IPS-15b (cell line): ENCODE measurements around the gene KLHDC3.

Experiments
- H3K27me3 ChIP-seq: one replicate; pipeline ENCODE4 v1.6.1; 2013; ENCODE audit warnings: low read length; ENCODE audit not compliant: control insufficient read depth, insufficient read depth
- H3K36me3 ChIP-seq: one replicate; pipeline ENCODE4 v1.6.1; 2013; ENCODE audit warnings: low read length; ENCODE audit not compliant: control insufficient read depth, insufficient read depth
- H3K4me1 ChIP-seq: one replicate; pipeline ENCODE4 v1.6.1; 2013; ENCODE audit warnings: mild to moderate bottlenecking, low read length; ENCODE audit not compliant: control insufficient read depth, insufficient read depth
- H3K4me3 ChIP-seq: one replicate; pipeline ENCODE4 v1.5.1; 2013; ENCODE audit warnings: low read depth, low read length
- H3K9ac ChIP-seq: one replicate; pipeline ENCODE4 v1.6.1; 2013; ENCODE audit warnings: low read depth, mild to moderate bottlenecking, low read length
- H3K9me3 ChIP-seq: one replicate; pipeline ENCODE4 v1.6.1; 2013; ENCODE audit warnings: mild to moderate bottlenecking, low read length; ENCODE audit not compliant: control insufficient read depth, insufficient read depth

KLHDC3 gene

DNA sequence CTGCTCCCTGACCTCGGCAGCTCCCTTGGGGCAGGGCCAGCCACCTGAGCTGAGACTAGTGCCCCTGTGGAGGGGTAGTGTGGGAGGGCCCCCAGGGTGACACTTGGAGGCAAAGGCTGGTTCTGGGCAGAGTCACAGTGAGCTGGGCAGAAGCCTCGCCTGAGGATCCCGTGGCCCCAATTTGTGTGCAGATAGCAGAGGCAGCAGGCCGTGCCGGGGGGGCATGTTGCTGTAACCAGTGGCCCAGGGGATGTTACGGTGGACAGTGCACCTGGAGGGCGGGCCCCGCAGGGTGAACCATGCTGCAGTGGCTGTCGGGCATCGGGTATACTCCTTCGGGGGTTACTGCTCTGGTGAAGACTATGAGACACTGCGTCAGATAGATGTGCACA, 2.9 kb downstream of the KLHDC3 start:
- Histone ChIP-seq H3K36me3 (peaks cover 23% of the 10 kb centered on the region), H3K27me3 (no peaks in the 10 kb centered on the region), H3K9ac (no peak overlapping the region), H3K9me3 (no peaks in the 10 kb centered on the region), H3K4me1 (peaks cover 11% of the 10 kb centered on the region), H3K4me3 (no peak overlapping the region)

GRCh38 chr6:43019152-43019551, 5.1 kb downstream of the KLHDC3 start:
- Histone ChIP-seq H3K4me1 (peaks cover 5% of the 10 kb centered on the region), H3K36me3 (peaks cover 23% of the 10 kb centered on the region), H3K4me3 (no peak overlapping the region), H3K9me3 (no peaks in the 10 kb centered on the region), H3K27me3 (no peaks in the 10 kb centered on the region), H3K9ac (no peak overlapping the region)

- Histone ChIP-seq H3K9ac (no peak overlapping the region), H3K36me3 (peaks cover 34% of the 10 kb centered on the region), H3K4me3 (no peak overlapping the region), H3K4me1 (peaks cover 2% of the 10 kb centered on the region), H3K9me3 (no peaks in the 10 kb centered on the region), H3K27me3 (no peaks in the 10 kb centered on the region)
These were observed 6.1 kb downstream of the KLHDC3 start for GRCh38 chr6:43020052-43020705.

GRCh38 chr6:43020847-43021246, 6.8 kb downstream of the KLHDC3 start:
- peaks cover 36% of the 10 kb centered on the region for H3K36me3 ChIP-seq
- H3K4me3 ChIP-seq = peak overlapping the region; percentile 100
- no peaks in the 10 kb centered on the region for H3K9me3 ChIP-seq
- H3K27me3 ChIP-seq = no peaks in the 10 kb centered on the region
- no peaks in the 10 kb centered on the region for H3K4me1 ChIP-seq
- peak overlapping the region; percentile 88 for H3K9ac ChIP-seq

DNA sequence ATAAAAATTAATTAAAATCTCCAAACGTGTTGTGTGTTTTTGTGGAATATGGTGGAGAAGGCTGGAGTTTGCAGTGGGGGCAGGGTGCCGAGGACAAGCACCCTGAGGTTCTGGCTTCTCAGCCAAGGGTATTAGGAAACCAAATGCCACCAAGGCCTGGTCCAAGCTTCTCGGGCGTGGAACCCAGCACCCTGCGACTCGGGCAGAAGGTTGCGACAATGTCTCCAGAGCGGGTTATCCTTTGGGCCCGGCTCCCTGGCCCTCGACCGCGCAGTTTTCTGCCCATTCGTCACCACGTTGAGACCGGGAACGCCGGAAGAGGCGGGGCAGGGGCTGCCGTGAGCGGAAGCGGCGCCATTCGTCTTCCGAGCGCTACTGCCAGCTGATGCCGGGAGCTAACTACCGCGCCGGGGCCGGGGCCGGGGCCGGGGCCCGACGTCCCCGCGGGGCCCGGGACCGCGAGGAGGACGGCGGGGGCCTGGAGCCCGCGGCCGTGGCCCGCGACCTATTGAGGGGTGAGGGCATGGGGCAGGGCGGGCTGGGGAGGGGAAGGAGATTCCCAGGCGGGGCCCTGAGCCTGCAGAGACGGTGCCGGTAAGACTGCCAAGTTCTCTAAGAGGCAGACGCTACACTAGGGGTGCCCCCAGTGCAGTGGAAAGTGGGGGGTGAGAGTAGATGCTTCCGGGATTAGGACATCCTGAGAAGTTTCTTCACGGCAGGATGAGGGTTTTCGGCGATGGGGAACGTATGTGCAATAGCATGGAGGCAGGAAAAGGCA, 7.4 kb downstream of the KLHDC3 start, which contains the start of gene RRP36:
RRP36 (plus strand) TSS at position 354 of the 778 bp plus-strand sequence; CDS start at position 386, 32 bp downstream.
- H3K9me3 ChIP-seq = no peaks in the 10 kb centered on the region
- H3K4me1 ChIP-seq = no peaks in the 10 kb centered on the region
- peak within 1 kb of the TSS; percentile 99 for H3K9ac ChIP-seq
- H3K4me3 ChIP-seq = peak within 1 kb of the TSS; percentile 100
- no peaks in the 10 kb centered on the region for H3K27me3 ChIP-seq
- H3K36me3 ChIP-seq = peaks cover 42% of the 10 kb centered on the region

- Histone ChIP-seq H3K9ac (no peak overlapping the region), H3K36me3 (peaks cover 43% of the 10 kb centered on the region), H3K9me3 (no peaks in the 10 kb centered on the region), H3K4me3 (no peak overlapping the region), H3K4me1 (no peaks in the 10 kb centered on the region), H3K27me3 (no peaks in the 10 kb centered on the region)
These were observed 10.4 kb downstream of the KLHDC3 start for GRCh38 chr6:43024436-43024835.

DNA sequence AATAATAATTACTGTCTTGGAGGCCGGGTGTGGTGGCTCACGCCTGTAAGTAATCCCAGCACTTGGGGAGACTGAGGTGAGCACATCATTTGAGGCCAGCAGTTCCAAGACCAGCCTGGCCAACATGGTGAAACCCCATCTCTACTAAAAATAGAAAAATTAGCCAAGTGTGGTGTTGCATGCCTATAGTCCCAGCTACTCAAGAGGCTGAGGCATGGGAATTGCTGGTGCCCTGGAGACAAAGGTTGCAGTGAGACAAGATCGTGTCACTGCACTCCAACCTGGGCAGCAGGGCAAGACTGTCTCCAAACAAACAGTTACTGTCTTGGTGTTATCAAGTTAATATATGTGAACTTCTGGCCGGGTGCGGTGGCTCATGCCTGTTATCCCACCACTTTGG, 12.3 kb downstream of the KLHDC3 start:
- Histone ChIP-seq H3K9me3 (no peaks in the 10 kb centered on the region), H3K4me3 (no peak overlapping the region), H3K9ac (no peak overlapping the region), H3K27me3 (no peaks in the 10 kb centered on the region), H3K36me3 (peaks cover 49% of the 10 kb centered on the region), H3K4me1 (no peaks in the 10 kb centered on the region)

- Histone ChIP-seq H3K36me3 (peaks cover 48% of the 10 kb centered on the region), H3K9ac (no peak overlapping the region), H3K9me3 (no peaks in the 10 kb centered on the region), H3K27me3 (no peaks in the 10 kb centered on the region), H3K4me3 (no peak overlapping the region), H3K4me1 (no peaks in the 10 kb centered on the region)
These were observed 15.1 kb downstream of the KLHDC3 start for GRCh38 chr6:43029120-43029519.

DNA sequence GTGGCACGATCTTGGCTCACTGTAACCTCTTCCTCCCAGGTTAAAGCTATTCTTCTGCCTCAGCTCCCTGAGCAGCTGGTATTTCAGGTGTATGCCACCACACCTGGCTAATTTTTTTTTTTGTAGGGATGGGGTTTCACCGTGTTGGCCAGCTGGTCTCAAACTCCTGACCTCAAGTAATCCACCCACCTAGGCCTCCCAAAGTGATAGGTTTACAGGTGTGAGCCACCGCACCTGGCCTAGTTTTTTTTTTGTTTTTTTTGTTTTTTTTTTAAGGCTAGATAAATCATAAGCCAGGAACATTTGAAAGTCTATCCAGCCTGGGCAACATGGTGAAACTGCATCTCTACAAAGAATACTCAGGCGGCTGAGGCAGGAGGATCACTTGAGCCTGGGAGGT, 18.3 kb downstream of the KLHDC3 start:
- H3K9me3 ChIP-seq = no peaks in the 10 kb centered on the region
- no peak overlapping the region for H3K4me3 ChIP-seq
- H3K9ac ChIP-seq = no peak overlapping the region
- peaks cover 30% of the 10 kb centered on the region for H3K36me3 ChIP-seq
- H3K4me1 ChIP-seq = no peaks in the 10 kb centered on the region
- H3K27me3 ChIP-seq = no peaks in the 10 kb centered on the region

- no peaks in the 10 kb centered on the region for H3K9me3 ChIP-seq
- H3K4me1 ChIP-seq = no peaks in the 10 kb centered on the region
- H3K27me3 ChIP-seq = no peaks in the 10 kb centered on the region
- H3K36me3 ChIP-seq = peaks cover 31% of the 10 kb centered on the region
- no peak overlapping the region for H3K9ac ChIP-seq
- H3K4me3 ChIP-seq = no peak overlapping the region
These were observed 19.6 kb downstream of the KLHDC3 start for GRCh38 chr6:43033496-43034189.

GRCh38 chr6:43034190-43034525, 20.1 kb downstream of the KLHDC3 start:
- H3K4me3 ChIP-seq = no peak overlapping the region
- no peaks in the 10 kb centered on the region for H3K27me3 ChIP-seq
- peaks cover 29% of the 10 kb centered on the region for H3K36me3 ChIP-seq
- no peak overlapping the region for H3K9ac ChIP-seq
- no peaks in the 10 kb centered on the region for H3K9me3 ChIP-seq
- H3K4me1 ChIP-seq = no peaks in the 10 kb centered on the region
